HepG2 (cell line): ENCODE measurements around the gene LRRN4CL. TPM values are rescaled to one million over a fixed set of nuclear protein-coding genes. Genes with fewer than 3 reads are reported as not detected.

ENCODE experiments used
- ADNP ChIP-seq: sonication (generic); formaldehyde crosslinking; IDR thresholded peaks from 2 replicates; pipeline ENCODE4 v1.4.0; 2020; ENCODE audit warnings: missing genetic modification reagents
- CCDC6 ChIP-seq: sonication (generic); formaldehyde crosslinking; IDR thresholded peaks from 2 replicates; pipeline ENCODE4 v1.8.1; 2022; ENCODE audit warnings: mild to moderate bottlenecking, missing genetic modification reagents, moderate library complexity
- ELF1 ChIP-seq: sonication (generic); formaldehyde crosslinking; IDR thresholded peaks from 2 replicates; pipeline ENCODE4 v1.4.0; 2020; ENCODE audit warnings: missing genetic modification reagents
- HOMEZ ChIP-seq: IDR thresholded peaks from 2 replicates; pipeline ENCODE4 v1.6.1; 2016; ENCODE audit warnings: low read depth
- MIER3 ChIP-seq: IDR thresholded peaks from 2 replicates; pipeline ENCODE4 v1.6.1; 2016; ENCODE audit warnings: missing compliant biosample characterization, borderline replicate concordance
- MLLT10 ChIP-seq: sonication (generic); formaldehyde crosslinking; IDR thresholded peaks from 2 replicates; pipeline ENCODE4 v1.4.0; 2020; ENCODE audit warnings: missing genetic modification reagents
- NFIB ChIP-seq: sonication (generic); formaldehyde crosslinking; IDR thresholded peaks from 2 replicates; pipeline ENCODE4 v1.9.0; 2021; ENCODE audit warnings: missing genetic modification reagents, mild to moderate bottlenecking, borderline replicate concordance
- RCOR2 ChIP-seq: IDR thresholded peaks from 2 replicates; pipeline ENCODE4 v1.6.1; 2016; ENCODE audit warnings: missing biosample characterization, missing genetic modification reagents
- RXRA ChIP-seq: sonication (generic); formaldehyde crosslinking; IDR thresholded peaks from 2 replicates; pipeline ENCODE4 v1.5.1; 2020; ENCODE audit warnings: missing genetic modification reagents
- SMAD3 ChIP-seq: sonication (generic); formaldehyde crosslinking; IDR thresholded peaks from 2 replicates; pipeline ENCODE4 v1.4.0; 2020; ENCODE audit warnings: missing genetic modification reagents
- ZBTB33 ChIP-seq: sonication (generic); formaldehyde crosslinking; IDR thresholded peaks from 2 replicates; pipeline ENCODE4 v1.4.0; 2020; ENCODE audit warnings: missing genetic modification reagents
- ZFP1 ChIP-seq: IDR thresholded peaks from 2 replicates; pipeline ENCODE4 v1.6.1; 2016
- ZFP90 ChIP-seq: sonication (generic); formaldehyde crosslinking; IDR thresholded peaks from 2 replicates; pipeline ENCODE4 v1.8.0; 2022; ENCODE audit warnings: missing genetic modification reagents, mild to moderate bottlenecking, inconsistent platforms, borderline replicate concordance
- ZKSCAN1 ChIP-seq: fragments of 150-350 bp; IDR thresholded peaks from 2 replicates; pipeline ENCODE4 v1.6.1; 2014; ENCODE audit warnings: low read length
- ZNF225 ChIP-seq: sonication (generic); formaldehyde crosslinking; IDR thresholded peaks from 2 replicates; pipeline ENCODE4 v1.4.0; 2020; ENCODE audit warnings: mild to moderate bottlenecking, missing genetic modification reagents
- ZNF383 ChIP-seq: sonication (generic); formaldehyde crosslinking; IDR thresholded peaks from 2 replicates; pipeline ENCODE4 v1.4.0; 2020; ENCODE audit warnings: missing genetic modification reagents, mild to moderate bottlenecking, borderline replicate concordance
- ZNF792 ChIP-seq: IDR thresholded peaks from 2 replicates; pipeline ENCODE4 v1.6.1; 2016
- polyA plus RNA-seq, 8 experiments: library from polyadenylated mRNA; depleted of rRNA in 3 of 8; stranded (reverse) in 7 of 8; unstranded in 1 of 8; fragments of >200 nt; fragmentation: Illumina TruSeq in 4 of 8; extraction: Trizol in 4 of 8; gene quantifications; 2 replicates each; pipeline versions ENCODE4 v1.2.1 to v1.2.3, GENCODE V29; 2011 to 2016; ENCODE audit warnings: low read depth in 4 of 8, missing spikeins in 1 of 8, mixed read lengths in 1 of 8; ENCODE audit not compliant: insufficient read depth in 1 of 8
- total RNA-seq, 5 experiments: library from RNA; depleted of rRNA; stranded (reverse); fragments of >200 nt; fragmentation: Illumina TruSeq; extraction: Trizol; gene quantifications; 2 replicates each; pipeline ENCODE4 v1.2.3, GENCODE V29; 2016; ENCODE audit warnings: low read depth in 1 of 5
- TF ChIP-seq, protein P1 (sequence below): sonication (generic); formaldehyde crosslinking; IDR thresholded peaks from 2 replicates; pipeline ENCODE4 v1.5.0; 2020; ENCODE audit warnings: mild to moderate bottlenecking, missing genetic modification reagents, borderline replicate concordance
- TF ChIP-seq, protein P2 (sequence below): sonication (generic); formaldehyde crosslinking; IDR thresholded peaks from 2 replicates; pipeline ENCODE4 v1.8.0; 2022; ENCODE audit warnings: missing genetic modification reagents, mild to moderate bottlenecking, borderline replicate concordance

The LRRN4CL gene
- total and polyA plus RNA-seq, 2 of the 13 experiments (the other 11 are each of a cell fraction or from before 2014, with no cell fraction given), result 0.11 TPM; not detected in 1

DNA sequence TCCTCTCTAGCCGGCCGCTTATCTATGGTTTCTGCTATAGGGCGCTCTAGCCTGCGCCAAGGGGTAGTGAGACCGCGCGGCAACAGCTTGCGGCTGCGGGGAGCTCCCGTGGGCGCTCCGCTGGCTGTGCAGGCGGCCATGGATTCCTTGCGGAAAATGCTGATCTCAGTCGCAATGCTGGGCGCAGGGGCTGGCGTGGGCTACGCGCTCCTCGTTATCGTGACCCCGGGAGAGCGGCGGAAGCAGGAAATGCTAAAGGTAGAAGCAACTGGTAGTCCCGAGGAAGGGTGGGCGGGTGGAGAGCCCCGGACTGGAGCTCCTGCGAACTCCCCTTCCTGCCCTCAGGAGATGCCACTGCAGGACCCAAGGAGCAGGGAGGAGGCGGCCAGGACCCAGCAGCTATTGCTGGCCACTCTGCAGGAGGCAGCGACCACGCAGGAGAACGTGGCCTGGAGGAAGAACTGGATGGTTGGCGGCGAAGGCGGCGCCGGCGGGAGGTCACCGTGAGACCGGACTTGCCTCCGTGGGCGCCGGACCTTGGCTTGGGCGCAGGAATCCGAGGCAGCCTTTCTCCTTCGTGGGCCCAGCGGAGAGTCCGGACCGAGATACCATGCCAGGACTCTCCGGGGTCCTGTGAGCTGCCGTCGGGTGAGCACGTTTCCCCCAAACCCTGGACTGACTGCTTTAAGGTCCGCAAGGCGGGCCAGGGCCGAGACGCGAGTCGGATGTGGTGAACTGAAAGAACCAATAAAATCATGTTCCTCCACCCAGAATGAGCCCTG, 17.5 kb downstream of the LRRN4CL start, which contains the start of the genes LBHD1 and UQCC3 (continued):
- TF ChIP-seq, protein P1, sequence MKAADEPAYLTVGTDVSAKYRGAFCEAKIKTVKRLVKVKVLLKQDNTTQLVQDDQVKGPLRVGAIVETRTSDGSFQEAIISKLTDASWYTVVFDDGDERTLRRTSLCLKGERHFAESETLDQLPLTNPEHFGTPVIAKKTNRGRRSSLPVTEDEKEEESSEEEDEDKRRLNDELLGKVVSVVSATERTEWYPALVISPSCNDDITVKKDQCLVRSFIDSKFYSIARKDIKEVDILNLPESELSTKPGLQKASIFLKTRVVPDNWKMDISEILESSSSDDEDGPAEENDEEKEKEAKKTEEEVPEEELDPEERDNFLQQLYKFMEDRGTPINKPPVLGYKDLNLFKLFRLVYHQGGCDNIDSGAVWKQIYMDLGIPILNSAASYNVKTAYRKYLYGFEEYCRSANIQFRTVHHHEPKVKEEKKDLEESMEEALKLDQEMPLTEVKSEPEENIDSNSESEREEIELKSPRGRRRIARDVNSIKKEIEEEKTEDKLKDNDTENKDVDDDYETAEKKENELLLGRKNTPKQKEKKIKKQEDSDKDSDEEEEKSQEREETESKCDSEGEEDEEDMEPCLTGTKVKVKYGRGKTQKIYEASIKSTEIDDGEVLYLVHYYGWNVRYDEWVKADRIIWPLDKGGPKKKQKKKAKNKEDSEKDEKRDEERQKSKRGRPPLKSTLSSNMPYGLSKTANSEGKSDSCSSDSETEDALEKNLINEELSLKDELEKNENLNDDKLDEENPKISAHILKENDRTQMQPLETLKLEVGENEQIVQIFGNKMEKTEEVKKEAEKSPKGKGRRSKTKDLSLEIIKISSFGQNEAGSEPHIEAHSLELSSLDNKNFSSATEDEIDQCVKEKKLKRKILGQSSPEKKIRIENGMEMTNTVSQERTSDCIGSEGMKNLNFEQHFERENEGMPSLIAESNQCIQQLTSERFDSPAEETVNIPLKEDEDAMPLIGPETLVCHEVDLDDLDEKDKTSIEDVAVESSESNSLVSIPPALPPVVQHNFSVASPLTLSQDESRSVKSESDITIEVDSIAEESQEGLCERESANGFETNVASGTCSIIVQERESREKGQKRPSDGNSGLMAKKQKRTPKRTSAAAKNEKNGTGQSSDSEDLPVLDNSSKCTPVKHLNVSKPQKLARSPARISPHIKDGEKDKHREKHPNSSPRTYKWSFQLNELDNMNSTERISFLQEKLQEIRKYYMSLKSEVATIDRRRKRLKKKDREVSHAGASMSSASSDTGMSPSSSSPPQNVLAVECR (CRISPR knock-in tag), result peak; percentile 90; the same call in 1 of the 2 replicates
- peak; percentile 83 for TF ChIP-seq ELF1
- no peak; the same call in 1 of the 2 replicates for TF ChIP-seq MIER3 (CRISPR knock-in tag)
- 0 out of 2 replicates have a peak, but pooled peaks have one; percentile 74 for TF ChIP-seq ZNF225 (CRISPR knock-in tag)
- TF ChIP-seq ZFP90, result no peak; the same call in 1 of the 2 replicates
- TF ChIP-seq ZFP1, result no peak
- 0 out of 2 replicates have a peak, but pooled peaks have one; percentile 21 for TF ChIP-seq HOMEZ
- TF ChIP-seq CCDC6 (CRISPR knock-in tag), result peak; percentile 70
- TF ChIP-seq RCOR2 (CRISPR knock-in tag), result no peak
- TF ChIP-seq, protein P2, sequence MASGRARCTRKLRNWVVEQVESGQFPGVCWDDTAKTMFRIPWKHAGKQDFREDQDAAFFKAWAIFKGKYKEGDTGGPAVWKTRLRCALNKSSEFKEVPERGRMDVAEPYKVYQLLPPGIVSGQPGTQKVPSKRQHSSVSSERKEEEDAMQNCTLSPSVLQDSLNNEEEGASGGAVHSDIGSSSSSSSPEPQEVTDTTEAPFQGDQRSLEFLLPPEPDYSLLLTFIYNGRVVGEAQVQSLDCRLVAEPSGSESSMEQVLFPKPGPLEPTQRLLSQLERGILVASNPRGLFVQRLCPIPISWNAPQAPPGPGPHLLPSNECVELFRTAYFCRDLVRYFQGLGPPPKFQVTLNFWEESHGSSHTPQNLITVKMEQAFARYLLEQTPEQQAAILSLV (CRISPR knock-in tag), result peak; percentile 71; the same call in 1 of the 2 replicates
- no peak for TF ChIP-seq ADNP (CRISPR knock-in tag)
- no peak for TF ChIP-seq MLLT10
- TF ChIP-seq SMAD3 (CRISPR knock-in tag), result no peak
- TF ChIP-seq NFIB, result no peak
- TF ChIP-seq ZNF383 (CRISPR knock-in tag), result no peak
- no peak for TF ChIP-seq ZBTB33
- TF ChIP-seq ZKSCAN1, result no peak
- peak; percentile 73 for TF ChIP-seq RXRA
- TF ChIP-seq ZNF792 (CRISPR knock-in tag), result no peak
